SW 1271 (cell line): ENCODE results near the gene SRSF4.
A peak's percentile ranks its signal among the peaks of the same experiment; 100 is the strongest.
"Not testable (repeated sequence)": the region's sequence is repeated elsewhere in the genome, so short reads cannot be mapped to it uniquely, and the experiment has no call there.

Experiments used
- DNase-seq, 2 experiments: peaks; one replicate each; lab custom pipeline; 2025; lab: John Stamatoyannopoulos, UW

SRSF4 gene

DNA sequence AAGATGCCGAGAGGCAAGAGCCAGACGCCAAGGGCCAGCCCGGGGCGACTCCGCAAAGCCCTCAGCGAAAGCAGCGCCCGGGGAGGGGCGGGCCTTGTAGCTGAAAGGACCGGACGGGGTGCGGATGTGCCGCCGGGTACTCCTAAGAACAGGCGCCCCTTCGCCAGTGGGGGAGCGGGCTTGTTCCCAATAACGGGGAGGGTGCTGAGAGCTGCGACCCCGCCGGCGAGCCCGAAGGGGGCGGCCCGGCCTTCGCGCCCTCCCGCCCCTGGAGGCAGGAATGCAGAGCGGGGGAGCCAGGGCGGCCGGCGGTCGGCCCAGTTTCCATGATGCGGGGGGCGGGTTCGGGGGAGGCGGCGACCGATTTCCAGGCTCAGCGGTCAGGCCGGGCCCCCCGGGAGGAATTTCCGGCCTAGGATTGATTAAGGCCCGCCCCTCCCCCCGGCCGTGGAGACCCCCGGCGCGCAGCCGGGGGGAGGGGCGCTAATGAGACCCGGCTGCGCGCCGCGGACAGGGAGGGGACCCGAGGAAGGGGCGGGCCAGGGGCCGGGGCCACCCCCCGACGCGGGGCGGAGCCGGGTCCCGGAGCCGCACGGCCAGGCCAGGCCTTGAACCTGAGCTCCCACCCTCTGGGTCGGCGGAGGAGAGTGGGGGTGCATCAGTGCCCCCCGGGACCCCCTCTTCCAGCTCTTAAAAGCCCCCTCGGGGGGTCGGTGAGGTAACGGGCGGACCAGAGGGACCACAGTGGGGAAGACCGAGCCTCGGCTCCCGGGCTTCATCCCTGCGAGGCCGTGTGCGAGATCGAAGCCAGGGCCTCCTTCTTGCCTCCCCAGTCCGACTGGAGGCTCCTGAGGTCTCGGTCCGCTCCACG is 57.1 kb downstream of the SRSF4 start:
- DNase-seq: peak; percentile 20 to 48

DNA sequence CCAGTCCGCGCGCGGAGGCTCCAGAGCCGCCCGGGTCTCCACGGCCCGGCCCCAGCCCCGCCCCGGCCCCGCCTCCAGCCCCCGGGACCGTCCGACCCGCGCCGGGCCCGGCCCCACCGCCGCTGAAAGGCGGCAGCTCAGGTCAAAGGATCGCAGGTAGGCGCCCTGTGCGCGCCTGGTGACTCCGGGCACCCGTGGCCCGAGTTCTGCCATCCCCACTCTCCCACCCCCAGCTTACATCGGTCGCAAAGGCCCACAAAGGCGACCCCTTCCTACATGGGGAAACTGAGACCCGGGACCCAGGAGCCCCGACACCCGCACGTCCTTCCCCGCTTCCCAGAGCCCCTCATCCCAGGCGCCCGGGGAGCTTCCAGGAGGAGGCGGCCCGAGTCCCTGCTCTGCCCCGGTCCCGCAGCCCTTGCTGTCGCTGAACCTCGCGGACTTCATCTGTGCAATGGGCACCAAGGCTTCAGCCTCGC is 57.8 kb downstream of the SRSF4 start, which contains the start of gene TMEM200B:
TMEM200B (minus strand) TSS at position 17 of the 479 bp plus-strand sequence. CDS start 2,075 bp downstream, outside the sequence.
- no peak for DNase-seq

DNA sequence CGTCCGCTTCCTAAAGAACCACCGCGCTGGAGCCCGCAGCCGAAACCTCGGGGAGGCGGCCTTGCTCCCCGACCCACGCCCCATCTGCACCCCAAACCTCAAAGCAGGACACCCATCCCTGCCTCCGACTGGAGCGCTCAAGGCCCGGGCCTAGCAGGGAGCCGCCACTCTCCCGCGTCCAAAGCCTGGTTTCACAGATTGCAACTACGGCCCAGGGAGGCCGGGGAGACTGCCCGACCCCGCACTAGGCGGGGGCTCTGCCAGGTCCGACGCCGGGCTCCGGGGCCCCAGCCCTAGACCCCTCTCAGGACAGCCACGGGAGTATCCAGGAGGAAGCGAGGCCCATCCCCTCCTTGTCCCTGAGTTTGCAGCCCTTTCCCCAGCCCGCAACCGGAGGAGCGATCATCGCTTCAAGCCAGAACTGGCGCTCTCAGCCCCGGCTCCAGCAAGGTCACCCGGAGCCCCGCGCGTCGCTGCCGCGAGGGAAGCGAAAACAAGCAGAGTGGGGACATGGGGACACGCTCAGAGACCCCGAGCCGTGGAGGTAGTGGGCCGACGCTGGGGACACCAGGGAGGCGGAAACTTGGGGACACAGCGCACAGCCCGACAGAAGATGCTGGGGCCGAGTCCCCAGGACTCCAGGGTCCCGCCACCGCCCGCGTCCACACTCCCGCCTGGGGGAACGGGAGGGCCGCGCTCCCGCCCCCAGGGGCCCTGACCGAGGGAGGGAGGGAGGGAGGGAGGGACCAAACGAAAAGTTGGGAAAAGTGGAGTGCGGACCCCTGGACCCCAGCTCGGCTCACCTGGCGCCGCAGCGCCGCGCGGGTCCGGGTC is 58.4 kb downstream of the SRSF4 start:
- no peak for DNase-seq

DNA sequence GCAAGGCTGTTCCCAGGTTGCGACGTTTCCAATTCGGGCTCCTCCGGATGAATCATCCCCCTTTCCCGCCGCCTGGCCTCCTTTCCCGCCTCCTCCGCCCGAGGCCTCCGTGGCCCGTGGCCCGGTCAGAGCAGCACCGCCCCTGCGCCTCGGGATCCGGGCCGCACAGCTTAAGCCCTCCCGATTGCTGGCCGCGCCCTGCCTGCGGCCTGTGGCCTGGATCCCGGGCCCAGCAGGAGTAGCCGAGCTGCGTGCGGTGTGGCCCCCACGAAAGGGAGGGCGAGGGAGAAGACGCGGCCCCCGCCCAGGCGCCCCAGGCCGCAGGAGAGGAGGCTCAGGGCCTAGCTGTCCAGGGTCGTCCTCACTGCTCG is 59.0 kb downstream of the SRSF4 start:
- DNase-seq: no peak

DNA sequence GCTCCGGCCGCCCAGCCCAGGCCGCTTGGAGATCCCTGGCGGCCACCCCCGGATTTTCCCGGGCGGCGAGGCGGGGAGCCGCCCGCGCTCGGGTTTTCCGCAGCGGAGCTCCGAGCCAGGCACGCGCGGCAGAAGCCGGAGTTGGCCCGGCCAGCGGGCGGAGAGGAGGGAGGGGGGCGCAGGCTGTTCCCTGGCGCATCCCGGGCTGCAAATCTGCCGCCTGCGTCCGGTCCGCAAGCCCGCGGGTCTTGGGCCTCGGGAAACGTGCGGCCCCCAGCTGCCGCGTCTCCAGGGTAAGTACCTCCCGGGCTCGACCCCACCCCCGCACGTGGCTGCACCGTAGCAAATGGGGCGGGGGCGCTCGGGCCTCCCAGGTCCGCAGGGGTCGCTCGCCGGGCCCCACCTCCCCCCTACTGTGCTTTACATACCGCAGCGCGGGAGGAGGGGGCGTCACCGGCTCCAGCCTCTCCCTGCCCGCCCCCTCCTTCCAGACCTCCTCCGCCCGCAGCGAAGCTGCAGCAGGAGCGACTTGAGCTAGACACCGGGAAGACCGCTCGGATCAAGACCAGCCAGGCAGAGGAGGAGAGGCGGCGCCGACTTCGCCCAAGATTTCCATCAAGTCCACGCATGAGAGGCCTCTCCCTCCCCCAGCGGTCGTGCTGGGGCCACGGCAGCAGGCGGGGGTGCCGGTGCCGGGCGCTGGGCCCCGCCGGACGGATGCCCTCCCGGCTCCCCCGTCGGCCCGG is 59.6 kb downstream of the SRSF4 start:
- DNase-seq: no peak

DNA sequence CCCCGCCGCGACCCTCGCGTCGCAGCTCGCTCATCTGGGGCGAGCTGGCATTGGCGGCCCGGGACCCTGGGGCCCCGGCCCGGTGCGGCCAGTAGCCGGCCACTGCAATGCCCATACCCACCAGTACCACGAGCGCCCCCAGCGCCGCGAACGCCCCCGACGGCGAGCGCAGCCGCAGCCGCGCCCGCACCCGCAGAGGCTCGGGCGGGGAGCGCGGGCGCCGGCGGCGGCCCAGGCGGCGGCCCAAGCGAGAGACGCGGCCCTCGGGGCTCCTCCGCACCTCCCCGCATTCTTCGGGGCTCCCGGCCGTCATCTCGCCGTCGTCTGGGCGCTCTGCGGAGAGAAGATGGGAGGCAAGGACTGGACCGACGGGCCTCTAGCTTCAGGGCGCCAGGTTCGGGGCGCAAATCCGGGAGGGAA is 60.2 kb downstream of the SRSF4 start:
- DNase-seq: no peak

DNA sequence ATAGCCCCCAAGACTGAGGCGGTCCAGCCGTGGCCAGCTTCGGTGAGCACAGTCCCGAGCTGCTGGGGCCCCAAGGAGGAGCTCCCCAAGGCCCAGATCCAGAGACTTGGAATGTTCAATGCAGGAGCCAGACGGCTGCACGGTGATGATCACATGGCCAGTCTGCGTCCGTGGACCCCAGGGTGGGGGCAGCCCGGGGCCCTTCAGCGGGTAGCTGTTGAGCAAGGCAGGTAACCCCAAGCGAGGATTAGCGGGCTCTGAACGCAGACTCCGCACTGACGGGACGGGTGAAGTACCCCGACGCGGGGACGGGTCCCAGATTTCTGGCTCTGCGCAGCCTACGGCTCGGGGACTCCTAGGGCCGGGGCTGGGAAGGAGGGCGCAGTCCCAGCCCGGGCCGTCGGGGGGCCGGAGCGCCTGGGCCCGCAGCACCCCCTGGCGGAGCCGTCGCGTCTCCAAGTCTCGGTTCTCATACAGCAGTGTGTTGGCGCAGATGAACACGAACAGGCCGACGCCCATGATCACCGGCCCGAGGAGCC is 60.7 kb downstream of the SRSF4 start:
- no peak for DNase-seq

DNA sequence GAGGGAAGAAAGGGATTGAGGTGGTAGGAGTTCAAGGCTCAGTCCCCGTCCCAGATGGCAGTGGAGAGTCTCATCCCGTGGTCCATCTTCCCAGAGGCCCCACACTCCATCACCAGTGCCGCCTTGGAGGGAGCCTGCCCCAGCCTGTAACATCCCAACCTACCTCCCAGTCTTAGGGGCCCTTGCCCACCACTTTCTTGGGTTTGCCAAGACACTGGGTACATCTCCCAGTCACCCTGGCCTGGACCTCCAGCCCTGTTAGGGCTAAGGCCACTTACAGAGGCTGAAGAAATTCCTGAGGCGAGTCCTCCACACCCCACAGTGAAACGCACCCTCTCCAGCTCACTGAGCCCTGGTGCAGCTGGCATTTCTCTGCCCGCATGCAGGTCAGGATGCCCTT is 61.3 kb downstream of the SRSF4 start:
- no peak for DNase-seq

DNA sequence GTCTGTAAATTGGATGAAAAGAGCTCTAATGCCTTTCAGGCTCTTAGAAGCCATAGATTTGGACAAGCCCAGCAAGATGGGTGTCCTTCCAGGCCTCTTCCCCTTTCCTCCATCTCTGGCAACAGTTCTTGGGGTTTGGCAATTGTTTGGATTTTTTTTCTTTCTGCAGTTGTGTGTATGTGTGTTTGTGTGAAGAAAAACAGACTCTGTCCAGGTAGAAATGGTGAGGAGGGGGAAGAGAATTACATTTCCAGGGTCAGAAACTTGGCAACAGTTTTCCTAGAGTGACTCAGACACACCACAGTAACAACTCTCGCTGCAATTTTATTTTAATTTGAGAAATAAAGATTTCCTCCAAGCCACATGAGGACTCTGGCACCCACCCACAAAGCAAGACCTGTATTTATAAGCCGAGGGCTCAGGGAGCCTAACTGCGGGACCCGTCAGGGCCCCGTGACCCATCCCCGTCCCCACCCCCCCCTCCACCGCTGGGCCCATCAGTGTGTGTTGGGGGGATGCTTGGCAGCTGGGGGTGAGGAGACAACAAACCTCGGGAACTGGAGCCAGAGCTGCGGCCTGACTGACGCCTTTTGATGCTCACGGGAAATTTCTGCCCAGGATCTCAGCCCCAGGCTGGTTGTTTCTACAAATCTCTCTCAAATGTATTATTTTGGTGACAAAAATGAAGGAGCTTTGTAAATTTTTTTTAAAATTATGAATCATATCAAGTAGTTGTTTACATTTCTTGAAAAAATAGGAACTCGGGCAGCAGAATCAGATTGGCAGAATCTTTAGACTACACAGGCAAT is 62.4 kb downstream of the SRSF4 start:
- no peak for DNase-seq

DNA sequence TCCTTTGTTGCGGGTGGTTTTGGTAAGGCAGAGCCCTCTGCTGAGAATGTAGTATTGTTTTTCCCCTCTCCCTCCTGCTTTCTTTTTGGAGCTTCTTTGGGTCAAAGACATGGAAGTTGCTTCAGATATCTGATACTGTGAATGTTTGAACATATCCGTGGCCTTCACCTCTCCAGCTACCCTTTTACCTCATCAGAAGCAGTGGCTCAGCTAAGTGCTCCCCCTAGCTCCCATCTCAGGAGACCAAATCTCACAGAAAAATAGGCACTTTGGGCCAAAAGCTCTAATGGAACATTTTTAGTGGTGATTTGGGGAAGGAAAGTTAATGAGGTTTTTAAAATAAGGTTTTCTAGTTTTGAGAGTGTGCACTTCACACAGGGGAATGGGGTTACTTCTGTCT is 64.3 kb downstream of the SRSF4 start:
- no peak for DNase-seq

DNA sequence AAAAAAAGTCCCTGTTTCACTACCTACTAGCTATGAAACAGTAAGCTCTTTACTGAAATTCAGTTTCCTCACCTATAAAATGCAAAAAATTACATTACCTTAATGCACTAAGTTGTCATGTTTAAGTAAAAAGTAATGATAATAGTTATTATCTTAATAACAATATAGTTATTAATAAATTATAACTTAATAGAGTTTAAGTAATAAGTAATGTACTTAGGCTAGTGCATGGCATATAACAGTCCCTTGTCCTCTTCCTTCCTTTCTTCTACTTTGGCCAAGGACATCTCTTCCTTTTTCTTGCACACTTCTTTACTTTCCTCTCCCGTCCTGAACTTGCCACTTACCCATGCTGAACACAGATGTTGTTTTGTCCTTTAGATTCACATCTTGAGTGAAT is 67.0 kb downstream of the SRSF4 start:
- no peak for DNase-seq

DNA sequence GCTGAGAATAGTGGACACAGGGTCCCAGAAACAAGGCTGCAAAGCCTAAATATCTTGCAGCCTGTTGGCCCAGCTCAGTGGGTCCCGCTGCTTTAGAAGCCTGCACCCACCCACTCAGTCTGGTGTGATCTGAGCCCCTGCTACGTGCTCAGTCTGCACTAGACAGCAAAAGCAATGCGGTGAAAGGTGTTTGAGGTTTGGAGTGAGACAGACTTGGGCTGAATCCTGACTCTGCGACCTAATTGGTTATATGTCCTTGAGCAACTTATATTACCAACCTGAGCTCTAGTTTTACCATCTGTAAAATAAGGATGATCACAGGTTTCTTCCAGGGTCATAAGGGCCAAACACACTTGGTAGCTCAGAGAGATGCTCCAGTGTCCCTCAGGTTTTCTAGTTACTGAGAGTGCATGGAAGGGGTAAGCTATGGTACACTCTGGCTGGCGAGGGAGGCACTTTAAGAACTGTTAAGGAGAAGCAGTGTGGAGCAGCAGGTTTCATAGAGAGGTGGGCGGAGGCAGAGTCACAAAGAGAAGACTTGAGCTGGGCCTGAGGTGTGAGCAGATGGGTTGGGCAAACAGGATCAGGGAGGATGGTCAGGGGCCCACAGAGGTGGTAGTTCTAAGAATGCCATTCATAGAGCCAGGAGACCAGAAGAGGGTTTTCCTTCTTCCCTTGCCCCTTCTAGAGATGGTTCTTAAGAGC is 68.1 kb downstream of the SRSF4 start:
- DNase-seq: no peak

DNA sequence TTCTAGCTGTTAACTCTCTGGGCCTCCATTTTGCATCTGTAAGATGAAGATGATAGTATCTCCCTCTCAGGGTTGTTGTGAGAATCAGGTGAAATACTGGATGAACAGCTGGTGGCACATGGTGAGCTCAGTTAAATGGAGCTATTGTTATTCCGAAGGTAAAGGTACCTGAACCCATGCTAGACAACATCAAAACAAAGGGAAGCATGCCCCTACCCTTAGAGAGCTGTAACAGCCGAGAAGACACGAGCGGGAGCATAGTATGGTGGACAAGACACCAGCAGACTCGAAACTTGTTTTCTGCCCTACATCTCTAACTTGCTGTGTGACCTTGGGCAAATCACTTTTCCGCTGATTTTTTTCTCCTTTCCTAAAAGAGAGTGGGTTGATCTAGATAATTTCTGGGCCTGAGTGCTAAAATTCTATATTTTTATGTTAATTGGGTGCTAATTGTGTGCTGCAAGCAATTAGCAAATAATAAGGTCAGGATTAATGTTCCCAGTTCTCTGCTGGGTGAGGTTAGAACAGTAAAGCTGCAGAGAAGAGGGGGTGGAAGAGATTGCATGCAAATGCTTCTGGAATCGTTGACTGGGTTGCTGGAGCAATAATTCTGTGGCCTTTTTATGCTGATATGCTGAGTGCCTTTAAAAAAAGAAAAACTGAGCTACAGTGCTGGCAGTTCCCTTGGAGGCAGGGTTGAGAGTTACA is 68.8 kb downstream of the SRSF4 start:
- no peak for DNase-seq

DNA sequence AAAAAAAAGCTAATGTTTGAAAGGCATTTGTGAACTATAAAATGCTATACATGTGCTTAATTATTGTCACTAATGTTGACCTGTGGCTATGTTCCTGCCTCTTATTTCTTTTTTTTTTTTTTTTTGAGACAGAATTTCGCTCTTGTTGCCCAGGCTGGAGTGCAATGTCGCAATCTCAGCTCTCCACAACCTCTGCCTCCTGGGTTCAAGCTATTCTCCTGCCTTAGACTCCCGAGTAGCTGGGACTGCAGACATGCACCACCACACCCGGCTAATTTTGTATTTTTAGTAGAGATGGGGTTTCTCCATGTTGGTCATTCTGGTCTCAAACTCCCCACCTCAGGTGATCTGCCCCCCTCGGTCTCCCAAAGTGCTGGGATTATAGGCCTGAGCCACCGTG is 73.7 kb downstream of the SRSF4 start:
- not testable (repeated sequence) for DNase-seq

DNA sequence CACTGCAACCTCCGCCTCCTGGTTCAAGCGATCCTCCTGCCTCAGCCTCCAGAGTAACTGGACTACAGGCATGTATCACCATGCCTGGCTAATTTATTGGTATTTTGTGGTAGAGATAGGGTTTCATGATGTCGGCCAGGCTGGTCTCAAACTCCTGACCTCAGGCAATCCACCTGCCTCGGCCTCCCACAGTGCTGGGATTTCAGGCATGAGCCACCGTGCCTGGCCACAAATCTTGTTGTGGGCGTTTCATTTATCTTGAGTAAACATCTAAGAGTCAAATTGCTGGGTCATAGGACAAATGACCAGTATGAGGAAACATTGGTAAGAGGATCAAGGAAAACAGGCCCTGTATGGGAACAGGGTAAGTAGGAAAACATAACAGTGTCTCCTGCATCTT is 75.9 kb downstream of the SRSF4 start:
- DNase-seq: no peak

DNA sequence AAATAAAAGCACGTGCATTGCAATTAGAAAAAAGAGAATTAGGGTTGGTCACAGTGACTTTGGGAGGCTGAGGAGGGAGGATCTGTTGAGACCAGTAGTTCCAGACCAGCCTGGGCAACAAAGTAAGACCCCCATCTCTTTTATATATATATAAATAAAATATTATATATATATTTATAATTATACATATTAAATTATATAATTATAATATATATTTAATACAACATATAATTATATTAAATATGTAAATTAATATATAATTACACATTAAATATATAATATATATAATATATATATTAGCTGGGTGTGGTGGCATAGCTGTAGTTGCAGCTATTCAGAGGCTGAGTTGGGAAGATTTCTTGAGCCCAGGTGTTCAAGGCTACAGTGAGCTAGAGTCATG is 81.2 kb downstream of the SRSF4 start:
- no peak for DNase-seq

DNA sequence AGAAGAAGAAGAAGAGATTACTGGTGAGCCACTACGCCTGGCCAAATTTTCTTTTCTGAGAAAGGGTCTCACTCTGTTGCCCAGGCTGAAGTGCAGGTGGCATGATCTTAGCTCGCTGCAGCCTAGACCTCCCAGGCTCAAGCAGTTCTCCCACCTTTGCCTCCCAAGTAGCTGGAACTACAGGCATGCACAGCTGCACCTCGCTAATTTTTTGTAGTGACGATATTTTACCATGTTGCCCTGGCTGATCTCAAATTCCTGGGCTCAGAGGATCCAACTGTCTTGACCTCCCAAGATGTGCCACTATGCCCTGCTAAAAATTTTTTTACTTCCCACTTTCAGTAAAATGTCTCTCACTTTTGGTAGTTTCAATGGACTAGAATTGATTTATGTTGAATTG is 82.4 kb downstream of the SRSF4 start:
- DNase-seq: no peak
